Pulmonary artery endothelial cell (primary cell): ENCODE results near the gene PARD6G. TPM values are rescaled to one million over a fixed set of nuclear protein-coding genes. Genes with fewer than 3 reads are reported as not detected.

ENCODE experiments used
- DNase-seq: peaks from one replicate; pipeline ENCODE4 v3.0.0-alpha.2; 2011; ENCODE audit warnings: low read depth, low spot score
- total RNA-seq: library from RNA; depleted of rRNA; stranded (reverse); fragments of >200 nt; gene quantifications from 2 replicates; pipeline ENCODE4 v1.2.3, GENCODE V29; 2014

Gene PARD6G
- total RNA-seq, 1 donor from 2014 or later: 0.99 TPM

DNA sequence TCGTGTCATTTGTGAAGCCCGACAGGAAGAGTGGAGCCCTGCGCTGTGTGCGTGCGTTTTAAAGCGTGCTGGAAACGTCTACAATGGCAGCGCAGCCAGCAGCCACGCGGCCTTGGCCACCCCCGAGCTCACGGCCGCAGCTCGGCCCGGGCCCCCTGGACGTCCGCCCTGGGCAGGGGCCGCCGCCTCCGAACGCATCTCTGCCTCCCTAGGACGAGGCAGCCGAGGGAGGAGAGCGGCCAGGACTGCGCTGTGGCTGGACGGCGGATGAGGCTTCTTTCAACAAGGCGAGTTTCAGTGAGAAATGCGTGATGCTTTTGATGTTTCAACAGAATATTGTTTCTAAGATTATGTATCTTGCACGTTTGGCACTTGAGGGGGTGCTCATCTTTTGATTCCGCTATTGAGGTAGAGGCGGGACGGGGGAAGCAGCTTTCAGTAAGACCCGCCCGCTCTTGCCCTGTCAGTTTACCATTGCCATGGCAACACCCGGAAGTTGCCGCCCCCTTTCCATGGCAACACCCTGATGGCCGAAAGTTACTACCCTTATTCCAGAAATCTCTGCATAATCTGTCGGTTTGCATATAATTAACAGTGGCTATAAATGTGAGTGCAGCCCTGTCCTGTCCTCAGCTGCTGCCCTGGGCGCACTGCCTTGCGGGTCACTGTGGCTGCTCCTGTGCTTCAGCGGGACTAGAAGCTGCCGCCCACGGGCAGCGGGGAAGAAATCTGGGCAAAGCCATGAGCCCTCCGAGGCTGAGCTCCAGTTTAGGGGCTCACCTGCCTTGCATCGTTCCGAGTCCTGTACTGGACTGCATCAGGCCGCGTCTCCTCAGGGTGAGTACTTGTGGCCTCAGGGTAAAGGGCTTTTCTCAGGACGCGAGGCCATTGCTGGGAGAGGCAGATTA is 99.6 kb downstream of the PARD6G start:
- DNase-seq: peak; percentile 20

- no peak for DNase-seq
Measured at GRCh38 chr18:80147037-80147417, 100.3 kb downstream of the PARD6G start.

DNA sequence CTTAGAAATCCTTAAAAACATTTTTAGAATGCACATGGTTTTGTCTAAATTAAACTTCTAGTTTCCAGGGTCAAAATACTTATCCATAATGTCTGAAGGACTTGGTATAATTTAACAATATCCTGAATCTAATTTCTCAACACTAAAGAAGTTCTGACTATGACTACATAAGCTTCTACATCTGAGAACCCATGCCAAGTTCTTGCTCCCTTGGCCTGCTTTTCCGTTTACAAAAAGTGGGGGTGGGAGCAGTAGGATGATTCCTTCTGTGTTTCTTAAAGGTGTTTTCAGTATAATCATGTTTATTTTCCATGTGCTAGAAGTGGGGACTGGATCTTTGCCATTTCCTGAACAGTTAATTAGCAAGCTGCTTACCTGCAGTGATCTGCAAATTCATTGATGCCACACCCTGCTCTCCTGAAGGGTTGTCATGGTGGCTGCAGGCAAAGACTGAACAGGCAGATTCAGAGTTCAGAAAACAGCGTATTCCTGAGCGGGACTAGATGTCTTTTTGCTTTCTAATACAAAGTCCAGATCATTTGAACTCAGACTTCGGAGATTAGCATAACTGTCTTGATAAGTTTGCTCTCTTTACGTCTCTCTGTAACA is 102.0 kb downstream of the PARD6G start:
- DNase-seq: no peak

- DNase-seq: no peak
Measured at GRCh38 chr18:80143881-80144280, 103.4 kb downstream of the PARD6G start.

- no peak for DNase-seq
Measured at GRCh38 chr18:80140455-80140985, 106.8 kb downstream of the PARD6G start.

GRCh38 chr18:80137976-80138375 is 109.3 kb downstream of the PARD6G start:
- DNase-seq: no peak

- no peak for DNase-seq
Measured at GRCh38 chr18:80137137-80137536, 110.2 kb downstream of the PARD6G start.

DNA sequence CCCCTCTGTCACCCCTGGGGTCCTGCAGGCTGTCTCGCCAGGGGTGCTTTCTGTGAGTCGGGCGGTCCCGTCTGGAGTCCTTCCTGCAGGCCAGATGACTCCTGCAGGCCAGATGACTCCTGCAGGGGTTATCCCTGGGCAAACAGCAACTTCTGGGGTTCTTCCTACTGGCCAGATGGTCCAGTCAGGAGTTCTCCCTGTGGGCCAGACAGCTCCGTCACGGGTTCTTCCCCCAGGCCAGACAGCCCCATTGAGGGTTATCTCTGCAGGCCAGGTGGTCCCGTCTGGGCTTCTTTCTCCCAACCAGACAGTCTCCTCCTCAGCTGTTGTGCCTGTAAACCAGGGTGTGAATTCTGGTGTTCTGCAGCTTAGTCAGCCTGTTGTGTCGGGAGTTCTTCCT is 110.6 kb downstream of the PARD6G start:
- DNase-seq: no peak

- DNase-seq: no peak
Measured at GRCh38 chr18:80135136-80135535, 112.2 kb downstream of the PARD6G start.

GRCh38 chr18:80133124-80133523 is 114.2 kb downstream of the PARD6G start:
- no peak for DNase-seq

DNA sequence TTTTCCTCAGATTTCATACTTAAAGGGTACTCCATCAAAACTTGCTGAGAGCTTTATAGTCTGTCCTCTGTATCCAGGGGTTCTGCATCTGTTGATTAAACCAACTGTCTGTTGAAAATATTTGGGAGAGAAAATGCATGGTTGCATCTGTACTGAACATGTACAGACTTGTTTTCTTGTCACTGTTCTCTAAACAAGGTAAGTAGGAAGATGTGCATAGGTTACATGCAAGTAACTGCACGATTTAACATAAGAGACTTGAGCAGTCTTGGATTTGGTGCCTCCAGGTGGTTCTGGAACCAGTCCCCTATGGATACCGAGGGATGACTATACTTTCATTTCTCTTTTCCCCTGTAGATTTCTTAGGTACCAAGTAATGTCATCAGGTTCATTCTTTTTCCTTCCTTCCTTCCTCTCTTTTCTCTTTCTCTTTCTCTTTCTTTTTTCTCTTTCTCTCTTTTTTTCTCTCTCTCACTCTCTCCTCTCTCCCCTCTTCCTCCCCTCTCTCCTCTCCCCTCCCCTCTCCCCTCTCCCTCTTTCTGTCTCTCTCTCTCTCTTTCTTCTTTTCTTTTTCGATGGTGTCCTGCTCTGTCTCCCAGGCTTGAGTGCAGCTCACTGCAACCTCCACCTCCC is 115.0 kb downstream of the PARD6G start:
- no peak for DNase-seq

GRCh38 chr18:80130555-80130954 is 116.8 kb downstream of the PARD6G start:
- DNase-seq: no peak

- DNase-seq: no peak
Measured at GRCh38 chr18:80129672-80130367, 117.5 kb downstream of the PARD6G start.

DNA sequence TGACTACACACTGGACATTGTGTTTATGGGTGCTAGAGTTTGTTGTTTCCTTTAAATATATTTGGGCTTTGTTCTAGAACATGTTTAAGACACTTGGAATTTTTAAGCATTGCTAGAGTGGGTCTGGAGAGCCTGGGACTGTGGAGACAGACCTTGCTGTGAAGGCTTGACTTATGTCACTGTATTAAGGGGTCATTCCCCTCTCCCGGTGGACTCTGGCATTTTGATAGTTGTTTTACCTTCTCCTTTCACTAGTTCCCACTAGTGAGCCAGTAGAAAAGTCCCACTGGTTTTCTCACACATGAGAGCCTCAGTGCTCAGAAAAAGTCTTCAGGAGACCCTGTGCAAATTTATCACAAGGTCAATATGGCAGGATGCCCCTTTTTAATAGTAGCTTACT is 119.7 kb downstream of the PARD6G start:
- no peak for DNase-seq

DNA sequence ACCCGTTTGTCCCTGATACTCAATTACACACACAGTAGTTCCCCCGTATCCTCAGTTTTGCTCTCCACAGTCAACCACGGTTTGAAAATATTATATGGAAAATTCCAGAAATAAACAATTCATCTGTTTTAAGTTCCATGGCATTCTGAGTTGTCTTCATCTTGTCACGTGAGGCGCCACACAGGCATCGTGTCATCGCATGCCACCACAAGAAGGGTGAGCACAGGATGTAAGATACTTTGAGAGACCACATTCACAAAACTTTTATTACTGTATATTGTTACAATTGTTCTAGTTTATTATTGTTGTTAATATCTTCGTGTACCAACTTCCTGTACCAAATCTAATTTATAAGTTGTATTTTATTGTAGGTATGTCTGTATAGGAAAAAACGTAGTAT is 120.5 kb downstream of the PARD6G start:
- DNase-seq: no peak

DNA sequence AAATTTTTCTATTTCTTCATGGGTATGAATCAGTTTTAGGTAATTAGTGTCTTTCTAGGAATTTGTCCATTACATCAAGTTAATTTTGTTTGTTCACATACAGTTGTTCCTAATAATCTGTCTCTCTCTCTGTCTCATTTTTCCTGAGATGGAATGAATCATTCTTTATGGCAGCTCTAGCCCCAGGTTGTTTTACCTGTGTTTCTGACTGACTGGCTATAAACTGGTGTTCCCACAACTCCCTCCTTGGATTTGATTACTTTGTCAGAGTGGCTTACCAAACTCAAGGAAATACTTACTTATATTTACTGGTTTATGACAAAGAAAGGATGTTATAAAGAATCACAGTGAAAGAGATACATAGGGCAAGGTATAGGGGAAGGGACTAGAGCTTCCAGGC is 123.2 kb downstream of the PARD6G start:
- no peak for DNase-seq

DNA sequence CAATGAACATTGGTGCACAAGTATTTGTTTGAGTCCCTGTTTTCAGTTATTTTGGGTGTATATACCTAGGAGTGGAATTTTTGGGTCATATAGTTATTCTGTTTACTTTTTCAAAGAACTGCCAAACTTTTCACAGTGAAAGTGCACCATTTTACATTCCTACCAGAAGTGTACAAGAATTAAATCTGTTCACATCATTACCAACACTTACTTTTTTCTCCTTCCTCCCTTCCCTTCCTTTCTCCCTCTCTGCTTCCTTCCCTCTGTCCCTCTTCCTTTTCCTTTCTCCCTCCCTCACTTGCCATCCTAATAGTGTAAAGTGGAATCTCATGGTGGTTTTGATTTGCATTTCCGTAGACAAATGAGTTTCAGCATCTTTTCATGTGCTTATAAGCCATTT is 126.4 kb downstream of the PARD6G start:
- DNase-seq: no peak

DNA sequence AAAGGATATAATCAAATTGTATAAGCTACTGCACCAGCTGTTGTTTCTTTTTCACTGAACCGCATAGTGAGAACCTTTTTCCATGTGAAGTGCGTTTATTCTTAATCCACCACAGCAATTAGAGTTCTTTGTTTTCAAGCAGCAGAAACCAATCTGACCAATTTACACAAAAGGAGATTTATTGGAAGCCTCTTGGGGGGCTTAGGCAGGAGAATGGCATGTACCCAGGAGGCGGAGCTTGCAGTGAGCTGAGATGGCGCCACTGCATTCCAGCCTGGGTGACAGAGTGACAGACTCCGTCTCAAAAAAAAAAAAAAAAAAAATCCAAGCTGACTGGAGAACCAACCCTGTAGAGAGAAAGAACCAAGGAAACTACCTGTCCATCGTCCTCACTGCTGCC is 128.2 kb downstream of the PARD6G start:
- no peak for DNase-seq

DNA sequence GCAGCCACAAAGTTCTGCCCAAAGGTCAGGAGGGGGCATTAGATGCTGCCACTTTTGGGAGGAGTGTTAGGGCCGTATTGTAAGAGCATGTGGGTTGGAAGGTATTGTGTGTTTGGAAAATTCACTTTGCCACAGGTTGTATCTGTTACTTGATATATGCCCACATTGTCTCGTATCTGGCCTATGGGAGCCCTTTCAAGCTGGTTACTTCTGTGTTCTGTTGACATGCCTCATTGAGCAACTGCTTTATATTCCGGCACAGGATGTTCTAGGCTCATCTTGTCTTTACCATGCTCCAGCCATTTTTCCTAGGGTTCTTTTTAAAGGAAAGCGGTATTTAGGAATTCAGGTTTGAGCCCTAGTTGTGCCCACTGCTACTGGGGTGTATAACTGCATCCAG is 132.3 kb downstream of the PARD6G start:
- DNase-seq: no peak

GRCh38 chr18:80112624-80113248 is 134.6 kb downstream of the PARD6G start:
- no peak for DNase-seq

DNA sequence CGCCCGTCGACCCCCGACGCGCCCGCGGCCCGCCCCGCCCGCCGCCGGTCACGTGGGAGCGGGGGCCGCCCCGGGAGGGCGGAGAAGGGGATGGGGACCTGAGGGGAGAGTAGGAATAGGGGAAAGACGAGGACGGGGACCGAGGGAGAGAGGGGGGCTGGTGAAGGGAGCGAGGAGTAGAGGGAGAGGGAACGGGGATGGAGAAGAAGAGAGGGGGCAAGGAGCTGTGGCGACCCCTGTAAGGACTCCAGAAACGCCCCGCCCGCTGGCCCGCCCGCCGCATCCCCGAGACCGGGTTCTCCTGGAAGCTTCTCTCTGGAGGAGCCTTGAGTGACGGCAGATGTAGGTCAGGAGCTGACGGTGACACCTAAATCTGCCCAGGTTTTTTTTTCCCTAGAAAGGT is 137.6 kb downstream of the PARD6G start:
- no peak for DNase-seq
